Measurements from ENCODE around the gene NADK. TPM values are rescaled to one million over a fixed set of nuclear protein-coding genes. Genes with fewer than 3 reads are reported as not detected.

NADK gene
- total RNA-seq, 1 experiment from 2014 or later: 86.2 TPM

GRCh38 chr1:1776672-1777582, 1.3 kb downstream of the NADK start:
- ChIA-PET CTCF (interaction anchor here (0.5 kb wide), 1 partner anchor 119 kb away, joined by 3 read pairs; no protein-coding TSS in a partner anchor), POLR2A (ENCODE audit: low non-redundant PET) (interaction anchor here (0.7 kb wide), 1 partner anchor 62 kb away, joined by 3 read pairs; no protein-coding TSS in a partner anchor)
- Histone ChIP-seq H3K4me1 (ENCODE audit: insufficient read depth, low read length, poor library complexity, severe bottlenecking) (peaks cover 26% of the 10 kb centered on the region), H3K27me3 (replicated peaks; ENCODE audit: insufficient read depth, low read depth, low read length, poor library complexity) (no peaks in the 10 kb centered on the region), H3K9me3 (ENCODE audit: low read depth, low read length, poor library complexity, severe bottlenecking) (peaks cover 5% of the 10 kb centered on the region), H3K4me3 (ENCODE audit: low read depth, low read length, poor library complexity, severe bottlenecking) (peak overlapping the region; percentile 89), H3K36me3 (ENCODE audit: insufficient read depth, low read length, poor library complexity, severe bottlenecking) (peaks cover 10% of the 10 kb centered on the region), H3K27ac (ENCODE audit: low read depth, low read length, poor library complexity, severe bottlenecking) (peak overlapping the region; percentile 87)
- TSS peak; percentile 42 for BruUV-seq (replicated peaks)
- intact Hi-C loops (cut with micrococcal nuclease; ENCODE audit: unreplicated experiment): loop anchor here (5.0 kb wide), 1 partner anchor 130 kb away; no protein-coding TSS in a partner anchor
- no peak for DNase-seq (ENCODE audit: low spot score)
- TF ChIP-seq CTCF (conservative IDR thresholded peaks at IDR 0.05; ENCODE audit: low read depth, low read length): no peak
- TF ChIP-seq EZH2 (IDR thresholded peaks at IDR 0.05; ENCODE audit: borderline replicate concordance, low read depth, low read length, poor library complexity, severe bottlenecking): no peak

GRCh38 chr1:1775327-1776226, 2.7 kb downstream of the NADK start:
- ChIA-PET CTCF (no interaction called here), POLR2A (ENCODE audit: low non-redundant PET) (no interaction called here)
- intact Hi-C loops (cut with micrococcal nuclease; ENCODE audit: unreplicated experiment): loop anchor here (5.0 kb wide), 1 partner anchor 132 kb away; no protein-coding TSS in a partner anchor
- no peak for DNase-seq (ENCODE audit: low spot score)
- peaks cover 19% of the 10 kb centered on the region for H3K36me3 ChIP-seq (ENCODE audit: insufficient read depth, low read length, poor library complexity, severe bottlenecking)
- no peaks in the 10 kb centered on the region for H3K27me3 ChIP-seq (replicated peaks; ENCODE audit: insufficient read depth, low read depth, low read length, poor library complexity)
- H3K9me3 ChIP-seq (ENCODE audit: low read depth, low read length, poor library complexity, severe bottlenecking): peaks cover 13% of the 10 kb centered on the region
- H3K4me3 ChIP-seq (ENCODE audit: low read depth, low read length, poor library complexity, severe bottlenecking): no peak overlapping the region
- no peak overlapping the region for H3K27ac ChIP-seq (ENCODE audit: low read depth, low read length, poor library complexity, severe bottlenecking)
- peaks cover 24% of the 10 kb centered on the region for H3K4me1 ChIP-seq (ENCODE audit: insufficient read depth, low read length, poor library complexity, severe bottlenecking)
- TF ChIP-seq CTCF (conservative IDR thresholded peaks at IDR 0.05; ENCODE audit: low read depth, low read length): no peak
- no peak for TF ChIP-seq EZH2 (IDR thresholded peaks at IDR 0.05; ENCODE audit: borderline replicate concordance, low read depth, low read length, poor library complexity, severe bottlenecking)
- no TSS peak for BruUV-seq (replicated peaks)

- no TSS peak for BruUV-seq (replicated peaks)
- CTCF ChIA-PET: no interaction called here
- no peak for TF ChIP-seq CTCF (conservative IDR thresholded peaks at IDR 0.05; ENCODE audit: low read depth, low read length)
- TF ChIP-seq EZH2 (IDR thresholded peaks at IDR 0.05; ENCODE audit: borderline replicate concordance, low read depth, low read length, poor library complexity, severe bottlenecking): no peak
- Histone ChIP-seq H3K36me3 (ENCODE audit: insufficient read depth, low read length, poor library complexity, severe bottlenecking) (peaks cover 19% of the 10 kb centered on the region), H3K4me3 (ENCODE audit: low read depth, low read length, poor library complexity, severe bottlenecking) (no peak overlapping the region), H3K9me3 (ENCODE audit: low read depth, low read length, poor library complexity, severe bottlenecking) (peaks cover 13% of the 10 kb centered on the region), H3K4me1 (ENCODE audit: insufficient read depth, low read length, poor library complexity, severe bottlenecking) (peaks cover 7% of the 10 kb centered on the region), H3K27me3 (replicated peaks; ENCODE audit: insufficient read depth, low read depth, low read length, poor library complexity) (no peaks in the 10 kb centered on the region), H3K27ac (ENCODE audit: low read depth, low read length, poor library complexity, severe bottlenecking) (no peak overlapping the region)
- intact Hi-C loops (cut with micrococcal nuclease; ENCODE audit: unreplicated experiment): no loop called here
- no peak for DNase-seq (ENCODE audit: low spot score)
- POLR2A ChIA-PET (ENCODE audit: low non-redundant PET): interaction anchor here (0.6 kb wide), 1 partner anchor 16 kb away, joined by 3 read pairs; no protein-coding TSS in a partner anchor
These were observed 4.4 kb downstream of the NADK start for GRCh38 chr1:1773874-1774273.

Measured in A673 (cell line).